Mesendoderm (in vitro differentiated cells): ENCODE results near the gene PLCD4.
A peak's percentile ranks its signal among the peaks of the same experiment; 100 is the strongest.

Experiments used
- DNase-seq: peaks from one replicate; pipeline ENCODE4 v3.0.0; 2013
- H2AK5ac ChIP-seq: 2 replicates; pipeline ENCODE4 v1.6.1; 2013; ENCODE audit warnings: low read length, inconsistent platforms
- H2BK120ac ChIP-seq: 2 replicates; pipeline ENCODE4 v1.6.1; 2013; ENCODE audit warnings: low read depth, mild to moderate bottlenecking, low read length, moderate library complexity, mixed read lengths
- H2BK15ac ChIP-seq: replicated peaks from 2 replicates; pipeline ENCODE4 v1.6.1; 2013; ENCODE audit warnings: low read depth, mild to moderate bottlenecking, moderate library complexity
- H2BK5ac ChIP-seq: 2 replicates; pipeline ENCODE4 v1.6.1; 2013; ENCODE audit warnings: low read length, inconsistent platforms
- H3K18ac ChIP-seq: 2 replicates; pipeline ENCODE4 v1.6.1; 2013; ENCODE audit warnings: mild to moderate bottlenecking, low read length, mixed read lengths
- H3K23ac ChIP-seq: one replicate; pipeline ENCODE4 v1.6.1; 2013; ENCODE audit warnings: low read length
- H3K27ac ChIP-seq: 2 replicates; pipeline ENCODE4 v1.5.1; 2013; ENCODE audit warnings: low read depth, mild to moderate bottlenecking, inconsistent platforms, low read length, moderate library complexity
- H3K27me3 ChIP-seq: 2 replicates; pipeline ENCODE4 v1.6.1; 2013; ENCODE audit warnings: low read length, control low read depth, mild to moderate bottlenecking, inconsistent platforms; ENCODE audit not compliant: insufficient read depth, poor library complexity
- H3K36me3 ChIP-seq: 2 replicates; pipeline ENCODE4 v1.6.1; 2013; ENCODE audit warnings: low read length, inconsistent platforms; ENCODE audit not compliant: control insufficient read depth, insufficient read depth
- H3K4ac ChIP-seq: one replicate; pipeline ENCODE4 v1.6.1; 2013; ENCODE audit warnings: low read depth, mild to moderate bottlenecking, low read length, moderate library complexity
- H3K4me1 ChIP-seq: 2 replicates; pipeline ENCODE4 v1.6.1; 2013; ENCODE audit warnings: low read depth, low read length, inconsistent platforms; ENCODE audit not compliant: control insufficient read depth
- H3K4me2 ChIP-seq: 2 replicates; pipeline ENCODE4 v1.6.1; 2013; ENCODE audit warnings: low read length
- H3K4me3 ChIP-seq: 2 replicates; pipeline ENCODE4 v1.5.1; 2013; ENCODE audit warnings: mild to moderate bottlenecking, low read length
- H3K56ac ChIP-seq: one replicate; pipeline ENCODE4 v1.6.1; 2013; ENCODE audit warnings: low read length
- H3K79me1 ChIP-seq: 2 replicates; pipeline ENCODE4 v1.6.1; 2013; ENCODE audit warnings: low read length, inconsistent platforms
- H3K79me2 ChIP-seq: 2 replicates; pipeline ENCODE4 v1.6.1; 2013; ENCODE audit warnings: mild to moderate bottlenecking, low read length; ENCODE audit not compliant: control insufficient read depth, insufficient read depth
- H3K9ac ChIP-seq: 2 replicates; pipeline ENCODE4 v1.6.1; 2013; ENCODE audit warnings: low read length, inconsistent platforms
- H4K5ac ChIP-seq: one replicate; pipeline ENCODE4 v1.6.1; 2013; ENCODE audit warnings: low read length
- H4K8ac ChIP-seq: one replicate; pipeline ENCODE4 v1.6.1; 2013; ENCODE audit warnings: low read depth, mild to moderate bottlenecking, control low read depth, low read length, moderate library complexity
- WGBS: extraction: QIAGEN DNeasy Blood & Tissue Kit; methylation state at CpG from one replicate; pipeline ENCODE4 v1.1.7; 2013; ENCODE audit warnings: low lambda C conversion rate, missing lambda C conversion rate; ENCODE audit not compliant: insufficient coverage; ENCODE audit errors: extremely low coverage; 5-methylcytosine and 5-hydroxymethylcytosine counted together

The PLCD4 gene

DNA sequence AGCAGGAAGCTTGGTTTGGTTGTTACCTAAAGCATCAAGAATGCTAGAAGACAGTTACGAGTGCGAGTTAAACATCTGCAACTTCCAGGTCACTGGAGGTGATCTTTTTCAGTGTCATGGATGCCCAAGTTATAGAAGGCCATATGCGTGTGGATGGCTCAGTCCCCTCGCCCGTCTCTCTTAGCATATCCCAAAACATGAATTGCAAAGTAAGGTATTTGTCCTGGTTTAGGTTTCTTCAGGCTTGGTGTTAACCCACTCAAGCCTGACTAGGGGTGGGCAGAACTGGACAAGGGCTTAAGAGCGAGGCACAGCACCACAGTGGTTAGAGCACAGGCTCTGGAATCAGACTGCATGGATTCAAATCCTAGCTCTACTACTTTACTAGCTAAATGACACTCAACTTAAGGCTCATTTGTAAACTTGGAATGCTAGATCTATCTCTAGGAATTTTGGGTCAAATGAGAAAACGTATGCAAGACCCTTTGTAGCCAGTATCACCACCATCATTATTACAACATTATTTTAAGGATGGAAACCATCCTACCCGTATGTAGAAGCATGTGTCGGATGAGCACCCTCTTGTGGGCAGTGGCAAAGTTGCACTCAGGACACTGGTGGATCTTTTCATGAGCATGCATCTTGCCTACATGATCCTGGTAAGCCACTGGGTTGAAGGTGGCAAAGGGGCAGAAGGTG, 40.5 kb downstream of the PLCD4 start:
- DNase-seq, result peak; percentile 74
- no CpG with 5 or more reads among the region's 9 CpGs for WGBS

GRCh38 chr2:218648787-218649100, 41.0 kb downstream of the PLCD4 start:
- Histone ChIP-seq H4K8ac (no peak overlapping the region), H3K18ac (no peak overlapping the region), H3K79me1 (no peaks in the 10 kb centered on the region), H2BK5ac (no peak overlapping the region), H3K4ac (no peak overlapping the region), H3K36me3 (peaks cover 22% of the 10 kb centered on the region), H3K56ac (no peak overlapping the region), H3K27ac (no peak overlapping the region), H4K5ac (no peak overlapping the region), H3K4me1 (no peaks in the 10 kb centered on the region), H3K23ac (no peak overlapping the region), H3K4me3 (no peak overlapping the region), H3K9ac (no peak overlapping the region), H2AK5ac (no peak overlapping the region), H3K27me3 (no peaks in the 10 kb centered on the region), H3K79me2 (no peaks in the 10 kb centered on the region), H2BK15ac (no peak overlapping the region), H3K4me2 (no peak overlapping the region), H2BK120ac (no peak overlapping the region)
- WGBS, result no CpG with 5 or more reads among the region's 11 CpGs
- no peak for DNase-seq

More for the DNA sequence above, 40.5 kb downstream of the PLCD4 start:
- Histone ChIP-seq H3K4ac (no peak overlapping the region), H3K27me3 (no peaks in the 10 kb centered on the region), H3K36me3 (peaks cover 22% of the 10 kb centered on the region), H2AK5ac (no peak overlapping the region), H3K23ac (no peak overlapping the region), H3K4me1 (no peaks in the 10 kb centered on the region), H3K27ac (no peak overlapping the region), H4K5ac (no peak overlapping the region), H2BK120ac (no peak overlapping the region), H3K9ac (no peak overlapping the region), H3K79me2 (no peaks in the 10 kb centered on the region), H3K79me1 (no peaks in the 10 kb centered on the region), H3K18ac (no peak overlapping the region), H3K56ac (no peak overlapping the region), H2BK5ac (no peak overlapping the region), H4K8ac (no peak overlapping the region), H2BK15ac (no peak overlapping the region), H3K4me2 (no peak overlapping the region), H3K4me3 (no peak overlapping the region)

DNA sequence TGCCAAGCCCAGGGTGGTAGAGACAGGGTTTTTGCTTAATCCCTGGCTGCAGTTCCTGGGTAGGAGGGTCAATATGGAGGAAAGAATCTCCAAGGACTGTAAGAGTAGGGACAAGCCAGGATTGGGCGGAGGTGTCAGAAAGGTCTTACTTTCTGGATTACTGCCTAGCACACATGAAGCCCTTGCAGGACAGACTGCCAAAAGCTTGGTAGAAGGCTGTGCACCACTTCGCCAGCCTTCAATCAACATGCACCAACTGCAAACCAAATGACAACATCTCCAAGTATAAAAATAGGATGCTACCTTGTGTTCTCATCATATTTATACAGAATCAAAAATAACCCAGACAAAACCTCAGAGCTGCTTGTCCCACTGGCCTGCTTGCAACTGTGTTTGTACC, 48.1 kb downstream of the PLCD4 start:
- Histone ChIP-seq H3K4me3 (no peak overlapping the region), H2AK5ac (no peak overlapping the region), H3K23ac (no peak overlapping the region), H2BK5ac (no peak overlapping the region), H3K4ac (no peak overlapping the region), H3K27me3 (no peaks in the 10 kb centered on the region), H3K27ac (no peak overlapping the region), H3K9ac (no peak overlapping the region), H3K56ac (no peak overlapping the region), H3K18ac (no peak overlapping the region), H4K5ac (no peak overlapping the region), H3K4me2 (no peak overlapping the region), H2BK120ac (no peak overlapping the region), H2BK15ac (no peak overlapping the region), H4K8ac (no peak overlapping the region), H3K4me1 (no peaks in the 10 kb centered on the region), H3K36me3 (peaks cover 7% of the 10 kb centered on the region), H3K79me1 (peaks cover 11% of the 10 kb centered on the region), H3K79me2 (peaks cover 3% of the 10 kb centered on the region)
- no CpG with 5 or more reads among the region's 2 CpGs for WGBS
- no peak for DNase-seq

- DNase-seq, result peak; percentile 90
- H3K4me2 ChIP-seq, result peak overlapping the region; percentile 36
- H3K4me3 ChIP-seq, result peak overlapping the region; percentile 49
- H3K23ac ChIP-seq, result peak overlapping the region; percentile 74
- WGBS, result no CpG with 5 or more reads among the region's 27 CpGs
- no peak overlapping the region for H2BK15ac ChIP-seq
- H3K79me2 ChIP-seq, result peaks cover 3% of the 10 kb centered on the region
- peaks cover 11% of the 10 kb centered on the region for H3K79me1 ChIP-seq
- peak overlapping the region; percentile 69 for H3K18ac ChIP-seq
- no peak overlapping the region for H4K8ac ChIP-seq
- H4K5ac ChIP-seq, result no peak overlapping the region
- peaks cover 8% of the 10 kb centered on the region for H3K36me3 ChIP-seq
- H2AK5ac ChIP-seq, result no peak overlapping the region
- no peaks in the 10 kb centered on the region for H3K4me1 ChIP-seq
- H3K9ac ChIP-seq, result peak overlapping the region; percentile 88
- H3K4ac ChIP-seq, result peak overlapping the region; percentile 20
- H3K27ac ChIP-seq, result no peak overlapping the region
- H2BK120ac ChIP-seq, result no peak overlapping the region
- H3K56ac ChIP-seq, result peak overlapping the region; percentile 84
- H3K27me3 ChIP-seq, result no peaks in the 10 kb centered on the region
- no peak overlapping the region for H2BK5ac ChIP-seq
These were observed 51.1 kb downstream of the PLCD4 start for GRCh38 chr2:218658671-218659257.

DNA sequence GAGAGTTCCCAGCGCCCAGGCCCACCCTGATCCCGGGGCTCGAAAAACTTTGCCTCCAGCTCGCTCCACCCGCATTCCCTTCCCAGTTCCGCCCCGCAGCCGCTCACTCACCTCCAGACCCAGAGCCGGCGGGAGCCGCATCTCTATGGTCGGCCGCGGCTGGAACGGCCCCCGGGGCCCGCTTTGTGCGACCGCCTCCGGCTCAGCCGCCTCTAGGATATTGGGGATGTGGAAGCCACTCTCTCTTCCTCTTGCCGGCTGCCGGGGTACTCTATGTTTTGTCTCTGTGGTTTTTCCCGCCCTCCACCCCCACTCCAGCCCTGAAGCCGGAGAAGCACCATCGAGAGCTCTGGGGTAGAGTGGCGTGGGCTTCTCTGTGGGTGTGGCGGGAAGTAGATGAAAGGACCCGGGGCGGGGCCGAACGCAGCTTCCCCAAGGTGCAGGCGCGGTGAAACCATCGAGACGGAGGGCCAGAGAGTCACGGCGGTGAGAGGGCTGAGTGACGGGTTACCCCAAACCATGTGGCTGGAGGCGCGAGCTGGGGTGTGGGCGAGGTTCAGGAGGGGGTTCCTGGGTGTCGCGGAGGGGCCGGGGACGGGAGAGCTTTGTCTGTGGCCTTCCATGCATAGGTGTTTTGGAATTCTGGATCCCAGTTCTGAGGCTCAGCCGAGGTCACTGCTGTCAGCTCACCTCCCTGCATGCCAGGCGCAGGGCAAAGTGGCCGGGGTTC, 51.7 kb downstream of the PLCD4 start, which contains the start of the genes BCS1L and ZNF142:
BCS1L (plus strand) TSS at position 426 of the 730 bp plus-strand sequence. CDS start 1,305 bp downstream, outside the sequence.
ZNF142 (minus strand) TSS at position 366 of the 730 bp plus-strand sequence. CDS start 3,194 bp downstream, outside the sequence.
- Histone ChIP-seq H3K18ac (peak within 1 kb of the TSS; percentile 69), H4K8ac (no peak within 1 kb of the TSS), H2BK5ac (no peak within 1 kb of the TSS), H3K4ac (peak within 1 kb of the TSS; percentile 20), H3K4me1 (no peaks in the 10 kb centered on the region), H2AK5ac (no peak within 1 kb of the TSS), H3K79me2 (peaks cover 3% of the 10 kb centered on the region), H3K27ac (peak within 1 kb of the TSS; percentile 49), H2BK15ac (no peak within 1 kb of the TSS), H3K23ac (peak within 1 kb of the TSS; percentile 74), H3K4me2 (peak within 1 kb of the TSS; percentile 84), H3K79me1 (peaks cover 11% of the 10 kb centered on the region), H3K36me3 (peaks cover 10% of the 10 kb centered on the region), H3K4me3 (peak within 1 kb of the TSS; percentile 71), H3K56ac (peak within 1 kb of the TSS; percentile 87), H4K5ac (no peak within 1 kb of the TSS), H3K9ac (peak within 1 kb of the TSS; percentile 88), H3K27me3 (no peaks in the 10 kb centered on the region), H2BK120ac (no peak within 1 kb of the TSS)
- peak; percentile 93 for DNase-seq
- WGBS, result no CpG with 5 or more reads among the region's 49 CpGs
